IPS-NIHi7 (cell line): ENCODE measurements around the gene FBLN1.
"Not testable (repeated sequence)": the region's sequence is repeated elsewhere in the genome, so short reads cannot be mapped to it uniquely, and the experiment has no call there.

Experiments used
- DNase-seq: peaks from one replicate; pipeline ENCODE4 v3.0.0; 2012; ENCODE audit warnings: mixed read lengths; ENCODE audit errors: extremely low spot score

FBLN1 gene

DNA sequence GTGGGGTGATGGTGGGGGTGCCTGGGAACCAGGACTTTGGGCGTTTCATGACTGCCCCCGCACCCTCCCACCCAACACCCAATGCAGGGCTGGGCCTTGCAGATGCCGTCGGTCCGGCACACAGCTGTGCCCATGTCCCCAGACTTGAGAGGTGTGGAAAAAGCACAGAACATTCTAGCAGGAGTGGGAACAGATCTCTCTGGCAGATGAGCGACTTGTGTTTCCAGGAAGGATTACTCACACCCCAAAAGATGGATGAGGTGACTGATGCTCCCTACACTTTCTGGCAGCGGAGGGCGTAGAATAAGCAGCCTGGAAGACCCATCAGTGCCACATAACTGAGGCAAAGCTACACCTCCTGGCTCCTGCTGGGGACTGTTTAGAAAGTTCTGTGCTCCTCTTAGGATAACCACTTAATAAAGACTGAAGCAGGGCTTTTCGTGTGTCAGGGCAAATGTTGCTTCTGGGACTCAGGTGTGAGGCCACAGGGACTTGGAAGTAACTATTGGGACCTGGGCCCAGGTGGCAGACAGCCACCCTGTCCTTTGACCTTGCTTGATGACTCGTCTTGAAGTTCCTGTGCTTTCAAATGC lies 24.2 kb downstream of the FBLN1 start:
- no peak for DNase-seq

DNA sequence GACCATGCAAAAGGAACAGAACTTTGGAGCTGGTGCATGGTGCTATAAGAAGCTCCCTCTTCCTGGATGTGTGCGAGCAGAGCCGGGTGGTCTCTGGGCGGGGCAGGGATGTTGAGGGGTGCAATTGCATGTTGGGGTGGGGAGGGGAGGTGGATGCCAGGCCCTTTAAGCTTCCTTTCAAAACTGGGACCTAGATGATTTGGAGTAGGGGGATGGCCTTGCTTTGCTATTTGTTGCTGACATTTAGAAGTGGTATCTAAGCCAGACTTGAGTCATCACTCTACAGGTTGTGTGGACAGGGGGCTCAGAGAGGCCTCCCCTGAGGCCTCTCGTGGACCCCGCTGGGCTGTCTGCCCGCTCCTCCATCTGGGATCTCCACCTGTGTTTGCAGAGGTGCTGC lies 24.8 kb downstream of the FBLN1 start:
- DNase-seq, result no peak

DNA sequence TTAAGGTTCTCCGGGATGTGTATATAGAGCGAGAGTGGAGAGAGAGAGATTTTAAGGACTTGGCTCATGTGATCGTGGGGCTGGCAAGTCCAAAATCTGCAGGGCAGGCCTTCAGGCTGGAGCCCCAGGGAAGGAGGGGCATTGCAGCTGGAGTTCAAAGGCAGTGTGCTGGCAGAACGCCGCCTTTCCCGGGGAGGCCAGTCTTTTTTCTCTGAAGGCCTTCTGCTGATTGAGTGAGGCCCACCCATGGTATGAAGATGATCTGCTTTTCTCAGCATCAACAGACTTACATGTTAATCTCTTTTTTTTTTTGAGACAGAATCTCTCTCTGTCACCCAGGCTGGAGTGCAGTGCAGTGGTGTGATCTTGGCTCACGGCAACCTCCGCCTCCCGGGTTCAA lies 25.4 kb downstream of the FBLN1 start:
- DNase-seq, result no peak

DNA sequence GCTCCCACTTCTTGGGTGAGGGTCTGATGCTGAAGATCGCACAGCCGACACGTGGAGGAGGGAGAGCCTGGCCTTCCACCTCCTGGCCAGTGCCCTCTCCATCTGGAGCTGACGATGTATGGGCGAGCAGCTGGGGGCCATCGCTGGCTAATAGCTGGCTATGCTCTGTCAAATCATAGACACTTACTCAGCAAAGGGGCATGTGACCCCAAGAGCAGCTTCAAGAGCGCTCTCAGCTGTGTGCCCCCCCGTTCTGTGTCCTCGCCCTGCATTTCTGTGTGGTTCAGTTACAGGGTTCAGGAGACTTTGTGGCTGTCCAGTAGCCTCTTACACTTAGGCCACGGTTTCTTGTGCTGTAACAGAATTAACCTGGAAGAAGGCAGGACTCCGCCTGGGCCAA lies 26.4 kb downstream of the FBLN1 start:
- no peak for DNase-seq

DNA sequence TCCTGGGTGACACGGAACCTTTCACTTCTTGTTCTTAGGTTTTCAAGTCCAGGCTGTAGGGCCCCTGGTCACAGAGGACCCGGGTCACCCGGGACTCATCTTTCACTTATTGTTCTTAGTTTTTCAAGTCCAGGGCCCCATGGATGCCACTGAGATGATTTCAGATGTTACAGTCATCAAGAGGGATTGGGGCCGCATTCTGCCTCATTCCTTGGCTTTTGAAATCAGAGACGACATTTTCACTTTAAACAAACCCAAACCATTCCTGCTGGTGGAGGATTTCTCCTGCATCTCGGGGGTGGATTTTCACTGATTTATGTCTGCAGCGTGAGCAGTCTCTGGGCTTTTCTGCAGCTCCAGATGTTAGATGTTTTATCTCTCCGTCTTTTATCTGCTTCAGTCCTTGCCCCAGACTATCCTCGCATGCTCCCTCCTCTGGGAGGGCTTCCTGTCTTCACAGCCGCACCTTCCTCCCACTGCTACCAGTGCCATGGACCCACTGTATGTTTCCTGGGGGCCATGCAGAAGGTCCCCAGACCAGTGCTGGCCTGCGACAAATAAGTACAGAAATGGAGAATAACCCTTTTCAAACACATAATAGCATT lies 27.4 kb downstream of the FBLN1 start:
- no peak for DNase-seq

DNA sequence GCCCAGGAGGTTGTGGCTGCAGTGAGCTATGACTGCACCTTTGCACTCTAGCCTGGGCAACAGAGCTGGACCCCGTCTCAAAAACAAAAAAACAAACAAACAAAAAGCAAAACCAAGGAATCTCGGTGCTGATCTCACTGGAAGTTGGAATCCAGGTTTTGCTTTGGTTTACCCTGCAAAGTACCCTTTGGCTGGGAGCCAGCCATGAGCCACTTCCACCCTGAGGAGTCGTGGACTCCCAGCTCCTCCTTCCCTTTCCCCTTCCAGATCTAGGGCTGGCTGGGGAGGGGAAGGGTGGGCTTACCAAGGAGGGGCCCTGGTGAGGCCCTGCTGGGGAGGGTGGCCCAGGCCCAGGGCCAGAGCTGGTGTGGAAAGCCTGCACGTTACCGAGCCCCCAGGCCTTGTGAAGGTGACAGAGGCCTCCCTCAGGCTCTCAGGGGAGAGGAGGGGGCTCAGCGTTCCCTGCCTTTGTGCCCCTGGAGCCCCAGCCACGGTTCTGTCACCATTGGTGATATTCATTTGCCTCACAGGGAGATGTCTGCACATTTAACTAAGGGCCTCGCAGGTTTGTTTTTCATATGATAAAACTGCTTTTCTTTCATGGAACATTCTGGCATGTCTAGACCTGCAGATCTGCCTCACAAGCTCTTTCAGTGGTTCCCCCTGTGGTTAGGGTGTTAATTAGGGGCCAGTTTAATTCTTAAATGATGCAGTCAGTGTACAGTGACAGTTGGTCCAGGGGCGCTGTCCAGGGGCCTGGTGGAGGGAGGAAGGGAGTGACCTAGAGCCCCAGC lies 29.0 kb downstream of the FBLN1 start:
- DNase-seq, result no peak

DNA sequence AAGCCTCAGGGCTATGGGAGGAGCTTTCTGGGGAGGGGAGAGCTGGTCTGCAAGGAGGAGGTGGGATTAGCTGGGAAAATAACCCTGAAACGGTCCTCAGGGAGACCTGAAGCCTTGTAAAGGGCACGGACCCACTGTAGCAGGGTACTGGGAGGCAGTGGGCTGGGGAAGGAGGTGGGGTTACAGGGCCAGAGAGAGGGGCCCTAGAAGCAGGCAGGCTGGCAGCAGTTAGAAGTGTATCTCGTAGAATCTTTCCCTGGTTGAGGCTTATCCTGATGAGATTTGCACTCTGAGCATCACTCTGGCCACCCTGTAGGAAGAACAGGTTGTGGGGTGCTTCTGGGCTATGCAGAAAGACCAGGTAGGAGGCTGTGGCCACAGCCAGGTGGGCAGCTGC lies 29.6 kb downstream of the FBLN1 start:
- no peak for DNase-seq

DNA sequence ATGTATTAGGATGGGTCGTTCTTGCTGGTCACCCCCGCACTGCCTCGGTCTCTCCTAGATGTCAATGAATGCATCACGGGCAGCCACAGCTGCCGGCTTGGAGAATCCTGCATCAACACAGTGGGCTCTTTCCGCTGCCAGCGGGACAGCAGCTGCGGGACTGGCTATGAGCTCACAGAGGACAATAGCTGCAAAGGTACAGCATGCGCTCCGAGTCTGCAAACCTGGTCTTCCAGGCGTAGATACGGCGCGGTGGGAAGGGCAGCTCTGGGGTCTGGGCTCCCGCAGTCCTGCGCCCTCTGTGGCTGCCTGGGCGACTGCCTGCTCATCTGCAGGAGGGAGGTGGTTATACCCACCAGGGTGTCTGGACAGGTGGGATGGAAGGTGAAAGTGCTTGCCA lies 31.0 kb downstream of the FBLN1 start:
- DNase-seq, result no peak

DNA sequence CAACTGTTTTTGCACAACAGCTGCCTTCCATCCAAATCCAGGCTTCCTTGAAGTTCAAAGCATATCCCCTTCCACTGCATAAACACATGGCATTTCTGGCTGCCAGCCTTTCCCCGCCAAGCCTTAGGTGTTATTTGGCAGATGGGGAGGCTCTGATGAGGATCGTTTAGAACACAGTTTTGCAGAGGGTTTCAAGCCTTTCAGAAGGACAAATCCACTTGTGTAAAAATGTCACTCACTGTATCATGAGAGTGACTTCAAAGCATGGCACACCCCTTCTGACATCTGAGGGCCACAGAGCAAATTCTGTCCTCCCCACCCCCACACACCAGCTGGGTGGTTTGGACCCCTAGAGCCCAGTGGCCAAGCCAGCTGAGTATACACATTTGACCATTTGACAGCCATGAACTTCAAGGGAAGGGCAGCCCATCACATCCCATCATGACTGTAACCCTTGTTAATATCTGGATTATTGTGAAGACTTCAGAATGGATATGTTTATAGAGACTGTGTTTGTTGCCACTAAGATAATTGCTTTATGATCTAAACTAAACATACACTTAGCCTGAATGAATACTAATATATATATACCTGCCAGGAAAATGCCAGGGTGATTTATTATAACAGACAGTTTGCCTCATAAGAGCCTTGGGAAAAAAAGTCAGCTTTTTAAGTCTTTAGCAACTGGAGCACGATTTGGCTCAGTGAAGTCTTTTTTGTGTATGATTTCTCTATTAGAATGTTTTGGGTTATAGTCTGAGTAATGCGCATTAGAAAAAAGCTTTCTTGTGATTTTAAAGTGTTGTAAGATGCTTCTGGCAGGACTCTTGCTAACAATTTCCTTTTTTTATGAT lies 31.9 kb downstream of the FBLN1 start:
- no peak for DNase-seq

DNA sequence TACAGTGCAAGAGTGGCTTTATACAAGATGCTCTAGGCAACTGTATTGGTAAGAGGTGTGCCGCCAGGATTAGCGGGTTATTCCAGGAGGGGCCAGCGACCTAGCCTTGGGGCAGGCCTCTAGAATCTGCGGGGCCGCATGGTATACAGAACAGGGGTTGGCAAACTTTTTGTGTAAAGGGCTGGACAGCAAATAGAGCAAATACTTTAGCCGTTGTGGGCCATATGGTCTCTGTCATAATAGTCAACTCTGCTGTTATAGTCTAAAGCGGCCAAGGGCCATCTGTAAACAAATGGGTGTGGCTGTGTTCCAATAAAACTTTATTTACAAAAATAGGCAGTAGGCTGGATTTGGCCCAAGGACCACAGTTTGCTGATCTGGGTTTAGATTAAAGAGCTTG lies 32.6 kb downstream of the FBLN1 start:
- no peak for DNase-seq

DNA sequence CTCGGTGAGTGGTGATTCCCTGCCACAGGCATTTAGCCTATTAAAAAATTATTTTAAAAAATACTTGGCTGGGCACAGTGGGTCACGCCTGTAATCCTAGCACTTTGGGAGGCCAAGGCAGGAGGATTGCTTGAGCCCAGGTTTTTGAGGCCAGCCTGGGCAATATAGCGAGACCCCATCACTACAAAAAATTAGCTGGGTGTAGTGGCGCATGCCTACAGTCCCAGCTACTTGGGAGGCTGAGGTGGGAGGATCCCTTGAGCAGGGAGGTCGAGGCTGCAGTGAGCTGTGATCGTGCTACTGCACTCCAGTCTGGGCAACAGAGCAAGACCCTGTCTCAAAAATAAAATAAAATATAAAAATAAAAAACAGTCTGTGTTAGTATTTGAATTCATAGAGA lies 33.2 kb downstream of the FBLN1 start:
- not testable (repeated sequence) for DNase-seq

DNA sequence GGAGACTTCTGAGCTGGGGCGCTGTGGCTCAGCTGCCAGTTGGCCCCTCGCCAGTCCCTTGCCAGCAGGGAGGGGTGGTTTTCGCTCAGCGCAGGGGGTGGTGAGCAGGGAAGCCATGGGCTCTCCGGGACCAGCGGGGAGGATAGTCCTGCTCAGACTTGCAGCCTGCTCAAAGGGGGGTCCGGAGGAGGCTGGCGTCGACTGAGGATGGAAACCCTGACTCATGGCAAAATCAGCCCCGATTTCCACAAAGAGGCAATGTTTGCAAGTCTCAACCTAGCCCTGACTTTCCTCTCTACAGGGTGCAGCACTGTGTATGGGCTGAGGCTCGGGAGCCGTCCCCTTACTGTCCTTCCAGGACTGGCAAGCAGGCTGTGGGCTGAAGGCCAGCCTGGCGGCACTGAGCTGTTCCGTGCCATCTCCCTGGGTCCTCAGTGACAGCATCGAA lies 35.1 kb downstream of the FBLN1 start:
- no peak for DNase-seq

DNA sequence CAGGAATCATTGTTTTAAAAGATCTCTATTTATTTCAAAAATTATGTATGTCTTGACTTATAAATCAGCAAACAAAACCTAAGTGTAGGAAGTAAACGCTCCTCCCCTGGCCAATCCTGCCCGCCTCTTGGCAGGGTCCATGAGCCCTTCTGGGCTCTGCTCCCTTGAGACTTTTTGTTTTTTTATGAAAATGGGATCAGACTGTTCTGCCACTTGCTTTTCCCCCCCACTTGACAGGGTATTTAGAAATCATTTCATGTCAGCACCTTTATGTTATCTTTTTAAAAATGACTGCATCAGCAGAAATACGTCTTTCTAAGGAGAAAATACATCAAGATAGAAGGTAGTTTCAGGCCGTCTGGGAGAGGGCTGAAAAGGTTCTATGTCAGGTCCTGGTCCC lies 35.6 kb downstream of the FBLN1 start:
- no peak for DNase-seq

DNA sequence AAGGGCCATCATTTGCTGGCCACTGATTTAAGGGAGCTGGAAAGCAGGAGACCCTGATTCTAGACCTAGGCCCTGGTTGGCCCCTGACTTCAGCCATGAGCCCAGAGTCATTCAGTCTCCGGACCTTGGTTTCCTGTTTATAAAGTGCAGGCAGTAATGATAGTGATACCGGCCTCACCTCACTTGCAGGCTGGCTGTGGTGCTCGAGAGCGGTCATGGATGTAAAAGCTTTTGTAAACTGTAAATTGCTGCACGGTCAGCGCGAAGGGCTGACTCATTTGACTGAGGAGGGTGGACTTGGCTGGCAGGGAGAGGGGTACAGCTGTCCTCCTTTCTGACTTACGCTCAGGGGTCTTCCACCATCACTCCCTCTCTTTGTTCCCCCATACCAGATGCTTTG lies 37.4 kb downstream of the FBLN1 start:
- DNase-seq, result no peak

DNA sequence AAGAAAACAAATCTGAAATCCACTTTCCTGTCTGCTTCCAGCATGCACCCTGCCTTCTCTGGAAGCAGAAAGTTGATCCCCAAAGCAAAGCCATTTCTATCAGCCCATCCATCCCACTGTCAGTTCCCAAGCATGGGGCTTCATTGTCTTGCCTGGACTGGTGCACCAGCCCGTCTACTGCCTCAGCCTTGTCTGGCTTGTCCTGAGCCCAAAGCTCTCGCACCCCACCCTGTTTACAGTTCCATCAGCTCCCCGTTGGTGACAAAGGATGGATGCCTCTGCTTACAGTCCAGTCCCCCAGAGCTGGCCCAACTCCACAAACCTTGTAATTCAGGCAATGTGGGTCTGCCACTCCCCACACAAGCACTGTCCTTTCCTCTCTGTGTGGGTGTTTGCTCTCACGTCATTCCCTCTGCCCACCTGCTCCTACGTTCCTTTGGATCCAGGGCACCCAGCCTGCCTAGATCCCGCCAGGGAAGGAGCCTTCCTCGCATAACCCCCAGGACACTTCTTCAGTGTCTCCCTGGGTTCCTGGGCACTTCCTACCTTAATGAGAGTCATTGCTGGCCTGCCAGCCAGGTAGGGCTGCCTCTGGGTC lies 38.8 kb downstream of the FBLN1 start:
- DNase-seq, result no peak

DNA sequence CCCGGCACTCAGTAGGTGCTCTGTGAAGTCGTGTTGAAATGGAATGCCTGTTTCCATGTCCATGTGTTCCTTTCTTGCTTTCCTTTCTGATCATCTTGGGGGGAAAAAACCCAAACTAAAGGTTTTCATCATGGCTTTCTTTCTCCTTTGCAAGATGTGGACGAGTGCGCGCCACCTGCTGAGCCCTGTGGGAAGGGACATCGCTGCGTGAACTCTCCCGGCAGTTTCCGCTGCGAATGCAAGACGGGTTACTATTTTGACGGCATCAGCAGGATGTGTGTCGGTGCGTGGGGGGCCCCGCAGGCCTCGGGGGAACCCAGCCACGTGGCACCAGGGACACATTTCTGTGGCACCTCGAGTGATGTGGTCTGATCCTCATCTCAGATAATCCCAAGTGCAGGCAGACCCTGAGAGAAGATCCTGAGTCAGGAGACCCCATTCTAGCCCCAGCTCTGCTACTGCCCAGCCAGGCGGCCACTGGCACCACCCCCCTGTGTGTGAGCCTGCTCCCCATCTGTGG lies 39.4 kb downstream of the FBLN1 start:
- no peak for DNase-seq

DNA sequence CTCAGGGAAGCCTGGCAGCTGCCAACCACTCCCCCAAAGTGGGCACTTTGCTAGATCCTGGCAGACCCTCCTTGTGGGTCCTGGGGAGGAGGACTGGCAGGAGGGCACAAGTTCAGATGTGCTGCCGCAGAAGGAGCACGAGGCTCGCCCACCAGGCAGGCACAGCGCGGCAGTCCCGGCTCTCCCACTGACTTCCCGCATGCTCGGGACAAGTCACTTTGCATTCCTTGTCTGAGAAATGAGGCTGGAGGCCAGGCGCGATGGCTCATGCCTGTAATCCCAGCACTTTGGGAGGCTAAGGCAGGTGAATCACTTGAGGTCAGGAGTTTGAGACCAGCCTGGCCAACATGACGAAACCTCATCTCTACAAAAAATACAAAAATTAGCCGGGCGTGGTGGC lies 40.1 kb downstream of the FBLN1 start:
- not testable (repeated sequence) for DNase-seq

DNA sequence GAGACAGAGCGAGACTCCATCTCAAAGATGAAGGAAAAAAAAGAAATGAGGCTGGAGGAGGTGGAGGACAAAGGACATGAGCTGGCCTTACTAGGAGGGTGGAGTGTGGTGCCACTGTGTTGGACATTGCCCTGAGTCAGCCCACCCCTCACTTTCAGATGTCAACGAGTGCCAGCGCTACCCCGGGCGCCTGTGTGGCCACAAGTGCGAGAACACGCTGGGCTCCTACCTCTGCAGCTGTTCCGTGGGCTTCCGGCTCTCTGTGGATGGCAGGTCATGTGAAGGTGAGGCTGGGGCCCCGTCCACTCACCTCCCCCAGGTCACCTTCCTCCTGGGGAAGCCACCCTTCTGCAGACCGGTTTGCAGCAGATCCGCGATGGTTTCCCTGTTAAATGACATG lies 40.6 kb downstream of the FBLN1 start:
- DNase-seq, result no peak

DNA sequence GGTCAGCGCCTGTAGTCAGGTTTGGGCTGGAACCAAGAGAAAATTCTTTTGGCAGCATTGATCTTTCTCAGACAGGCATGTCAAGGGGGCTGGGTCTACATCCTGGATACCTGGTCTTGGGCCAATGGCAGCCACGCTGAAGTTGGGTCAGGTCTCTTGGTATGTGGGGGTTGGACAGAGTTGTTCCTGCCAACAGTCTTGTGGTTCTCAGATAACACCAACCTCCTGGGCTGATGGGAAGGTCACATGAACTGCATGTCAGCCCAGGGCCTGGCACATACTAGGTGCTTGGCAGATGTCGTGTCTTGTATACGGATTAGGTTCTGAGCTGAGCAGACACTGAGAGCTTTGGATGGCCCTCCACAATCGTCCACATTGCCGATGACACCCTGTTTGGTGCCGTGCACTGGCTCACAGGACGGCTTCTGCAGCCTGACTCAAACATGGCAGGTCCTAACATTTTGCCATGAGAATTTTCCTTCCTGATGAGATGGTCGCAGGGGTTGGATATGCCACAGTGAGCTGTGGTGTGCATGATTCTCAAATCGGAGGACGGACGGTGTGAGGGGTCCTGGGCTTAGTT lies 42.0 kb downstream of the FBLN1 start:
- no peak for DNase-seq

DNA sequence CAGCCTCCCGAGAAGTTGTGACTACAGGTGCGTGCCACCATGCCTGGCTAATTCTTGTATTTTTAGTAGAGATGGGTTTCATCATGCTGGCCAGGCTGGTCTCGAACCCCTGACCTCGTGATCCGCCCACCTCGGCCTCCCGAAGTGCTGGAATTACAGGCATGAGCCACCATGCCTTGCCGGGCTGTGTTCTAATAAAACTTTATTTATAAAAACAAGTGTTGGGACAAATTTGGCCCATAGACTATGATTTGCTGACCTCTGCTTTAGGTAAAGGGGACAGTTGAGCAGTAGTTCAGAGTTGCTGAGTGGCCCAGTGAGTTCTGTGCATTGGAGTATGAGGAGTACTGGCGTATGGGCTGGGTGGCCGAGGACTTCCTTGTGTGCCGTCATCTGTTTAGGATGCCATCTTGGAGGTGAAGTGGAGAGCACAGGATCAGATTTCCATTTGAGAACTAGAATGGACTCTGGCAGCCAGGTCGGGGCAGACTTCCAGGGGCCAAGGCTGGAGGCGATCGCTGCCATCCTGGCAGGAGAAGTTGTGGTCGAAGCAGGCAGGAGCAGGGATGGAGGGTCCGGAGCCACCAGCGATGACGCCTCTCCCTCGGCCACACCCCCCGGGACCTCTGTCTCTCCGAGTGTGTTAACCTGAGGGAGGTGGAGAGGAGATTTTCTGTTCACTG lies 43.8 kb downstream of the FBLN1 start:
- DNase-seq, result no peak

DNA sequence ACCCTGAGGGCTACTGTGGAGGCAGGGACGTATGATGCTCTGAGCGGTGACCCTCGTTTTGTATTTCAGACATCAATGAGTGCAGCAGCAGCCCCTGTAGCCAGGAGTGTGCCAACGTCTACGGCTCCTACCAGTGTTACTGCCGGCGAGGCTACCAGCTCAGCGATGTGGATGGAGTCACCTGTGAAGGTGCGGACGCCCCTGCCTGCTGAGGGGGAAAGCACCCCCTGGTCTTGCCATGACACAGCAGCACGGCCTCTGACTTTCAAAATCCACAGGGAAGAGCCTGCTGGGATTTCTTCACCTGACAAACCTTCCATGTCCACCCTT lies 44.3 kb downstream of the FBLN1 start:
- no peak for DNase-seq
